GM19324 (cell line): ENCODE measurements around the gene UTP15.
A peak's percentile ranks its signal among the peaks of the same experiment; 100 is the strongest.

Source experiments
- ATAC-seq: cut with Tn5 transposase; IDR thresholded peaks from one replicate; pipeline ENCODE4 v1.9.1; 2021; ENCODE audit warnings: mild to moderate bottlenecking, moderate library complexity; ENCODE audit not compliant: unreplicated experiment, low FRiP score

The UTP15 gene

GRCh38 chr5:73564018-73564417, 1.5 kb upstream of the UTP15 start:
- no peak for ATAC-seq

- ATAC-seq: no peak
Measured at GRCh38 chr5:73564675-73565074, 868 bp upstream of the UTP15 start.

- ATAC-seq: no peak
Measured at GRCh38 chr5:73565969-73566547, 515 bp downstream of the UTP15 start.

GRCh38 chr5:73582285-73583145, 17.0 kb downstream of the UTP15 start:
- ATAC-seq: no peak

GRCh38 chr5:73587923-73588322, 22.4 kb downstream of the UTP15 start:
- ATAC-seq: peak; percentile 74

GRCh38 chr5:73591102-73591695, 25.7 kb downstream of the UTP15 start:
- no peak for ATAC-seq

- no peak for ATAC-seq
Measured at GRCh38 chr5:73591698-73592501, 26.4 kb downstream of the UTP15 start.

GRCh38 chr5:73592551-73592950, 27.0 kb downstream of the UTP15 start:
- no peak for ATAC-seq

GRCh38 chr5:73596705-73597328, 31.3 kb downstream of the UTP15 start:
- ATAC-seq: no peak

- no peak for ATAC-seq
Measured at GRCh38 chr5:73599380-73599779, 33.8 kb downstream of the UTP15 start.

- ATAC-seq: no peak
Measured at GRCh38 chr5:73603998-73604397, 38.5 kb downstream of the UTP15 start.

- no peak for ATAC-seq
Measured at GRCh38 chr5:73605223-73606087, 39.9 kb downstream of the UTP15 start.

GRCh38 chr5:73606206-73606753, 40.7 kb downstream of the UTP15 start:
- no peak for ATAC-seq

GRCh38 chr5:73607228-73607627, 41.7 kb downstream of the UTP15 start:
- no peak for ATAC-seq

- no peak for ATAC-seq
Measured at GRCh38 chr5:73612799-73613198, 47.3 kb downstream of the UTP15 start.

GRCh38 chr5:73615085-73615484, 49.5 kb downstream of the UTP15 start:
- no peak for ATAC-seq

GRCh38 chr5:73615947-73616346, 50.4 kb downstream of the UTP15 start:
- ATAC-seq: no peak

- ATAC-seq: no peak
Measured at GRCh38 chr5:73617510-73618279, 52.2 kb downstream of the UTP15 start.
